ENCODE results near the gene CRELD1. TPM values are rescaled to one million over a fixed set of nuclear protein-coding genes. Genes with fewer than 3 reads are reported as not detected.

The CRELD1 gene
- total and polyA plus RNA-seq, 12 donors: 49.5 to 92.1 (median 65.4) TPM

DNA sequence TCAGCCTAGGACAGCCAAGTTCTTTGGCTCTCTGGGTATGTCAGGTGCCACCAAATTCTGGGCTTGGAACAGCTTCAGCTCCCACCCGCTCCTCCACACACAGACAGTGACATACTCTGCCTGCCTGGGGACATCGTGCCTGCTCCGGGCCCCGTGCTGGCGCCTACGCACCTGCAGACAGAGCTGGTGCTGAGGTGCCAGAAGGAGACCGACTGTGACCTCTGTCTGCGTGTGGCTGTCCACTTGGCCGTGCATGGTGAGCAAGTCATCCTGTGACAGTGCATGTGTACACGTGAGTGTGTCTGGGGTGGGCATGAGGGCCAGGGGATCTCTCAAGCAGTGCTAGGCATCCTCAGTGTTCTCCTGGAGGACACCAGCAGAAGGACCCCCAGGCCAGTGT is 15.8 kb upstream of the CRELD1 start:
- TF ChIP-seq, protein P1, sequence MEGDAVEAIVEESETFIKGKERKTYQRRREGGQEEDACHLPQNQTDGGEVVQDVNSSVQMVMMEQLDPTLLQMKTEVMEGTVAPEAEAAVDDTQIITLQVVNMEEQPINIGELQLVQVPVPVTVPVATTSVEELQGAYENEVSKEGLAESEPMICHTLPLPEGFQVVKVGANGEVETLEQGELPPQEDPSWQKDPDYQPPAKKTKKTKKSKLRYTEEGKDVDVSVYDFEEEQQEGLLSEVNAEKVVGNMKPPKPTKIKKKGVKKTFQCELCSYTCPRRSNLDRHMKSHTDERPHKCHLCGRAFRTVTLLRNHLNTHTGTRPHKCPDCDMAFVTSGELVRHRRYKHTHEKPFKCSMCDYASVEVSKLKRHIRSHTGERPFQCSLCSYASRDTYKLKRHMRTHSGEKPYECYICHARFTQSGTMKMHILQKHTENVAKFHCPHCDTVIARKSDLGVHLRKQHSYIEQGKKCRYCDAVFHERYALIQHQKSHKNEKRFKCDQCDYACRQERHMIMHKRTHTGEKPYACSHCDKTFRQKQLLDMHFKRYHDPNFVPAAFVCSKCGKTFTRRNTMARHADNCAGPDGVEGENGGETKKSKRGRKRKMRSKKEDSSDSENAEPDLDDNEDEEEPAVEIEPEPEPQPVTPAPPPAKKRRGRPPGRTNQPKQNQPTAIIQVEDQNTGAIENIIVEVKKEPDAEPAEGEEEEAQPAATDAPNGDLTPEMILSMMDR (IDR thresholded peaks at IDR 0.05): no peak
- peak in 2 of 8 donors; percentile 2 to 23 for ATAC-seq
- H3K27ac ChIP-seq: peak overlapping the region in 9 of 10 donors; percentile 84 to 97 (median 88)
- no peaks in the 10 kb centered on the region for H3K9me3 ChIP-seq
- intact Hi-C loops (cut with DNase I): loop anchor here in 3 of 10 donors (5.0 to 10.0 kb wide), 4 partner anchors 56 to 76 kb away; partner anchors contain the start of gene RPUSD3 (in 2 of the 3)
- DNase-seq: no peak
- no peaks in the 10 kb centered on the region for H3K27me3 ChIP-seq
- peaks cover 0 to 31% (median 0%) of the 10 kb centered on the region in 9 donors for H3K36me3 ChIP-seq
- H3K4me3 ChIP-seq: peak overlapping the region in 9 of 10 donors; percentile 50 to 79 (median 65)
- 64 to 66% methylated on average over 10 of the region's 10 CpGs for WGBS, 2 donors
- peaks cover 11 to 42% (median 30%) of the 10 kb centered on the region in 9 donors for H3K4me1 ChIP-seq

DNA sequence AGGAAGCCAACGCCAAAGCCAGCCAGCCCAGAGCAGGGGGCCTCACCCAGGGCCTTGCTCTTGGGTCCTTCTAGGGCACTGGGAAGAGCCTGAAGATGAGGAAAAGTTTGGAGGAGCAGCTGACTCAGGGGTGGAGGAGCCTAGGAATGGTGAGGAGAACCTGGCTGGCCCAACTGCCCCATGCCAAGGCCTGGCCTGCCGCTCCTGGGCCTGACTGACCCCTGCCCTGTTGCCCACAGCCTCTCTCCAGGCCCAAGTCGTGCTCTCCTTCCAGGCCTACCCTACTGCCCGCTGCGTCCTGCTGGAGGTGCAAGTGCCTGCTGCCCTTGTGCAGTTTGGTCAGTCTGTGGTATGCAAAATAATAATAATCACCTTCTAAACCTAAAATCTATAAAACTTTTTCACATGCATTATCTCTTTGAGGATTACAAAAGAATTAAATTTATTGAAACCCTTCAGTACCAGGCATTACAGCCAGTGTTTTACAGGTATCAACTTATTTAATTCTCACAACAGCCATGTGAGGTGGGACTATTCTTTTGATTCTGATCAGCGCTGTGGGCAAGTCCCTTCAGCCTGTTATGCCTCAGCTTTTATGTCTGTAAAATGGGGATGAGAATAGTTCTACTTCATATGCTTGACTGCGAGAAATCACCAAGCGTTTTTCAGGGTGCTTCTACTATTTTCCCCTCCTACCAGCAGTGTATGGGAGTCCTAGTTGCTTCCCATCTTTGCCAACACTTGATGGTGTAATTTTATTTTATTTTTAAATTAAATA is 15.2 kb upstream of the CRELD1 start:
- 93 to 97% methylated on average over 8 of the region's 8 CpGs for WGBS, 2 donors
- intact Hi-C loops (cut with DNase I): loop anchor here in 3 of 10 donors (5.0 to 10.0 kb wide), 4 partner anchors 56 to 76 kb away; partner anchors contain the start of gene RPUSD3 (in 2 of the 3)

DNA sequence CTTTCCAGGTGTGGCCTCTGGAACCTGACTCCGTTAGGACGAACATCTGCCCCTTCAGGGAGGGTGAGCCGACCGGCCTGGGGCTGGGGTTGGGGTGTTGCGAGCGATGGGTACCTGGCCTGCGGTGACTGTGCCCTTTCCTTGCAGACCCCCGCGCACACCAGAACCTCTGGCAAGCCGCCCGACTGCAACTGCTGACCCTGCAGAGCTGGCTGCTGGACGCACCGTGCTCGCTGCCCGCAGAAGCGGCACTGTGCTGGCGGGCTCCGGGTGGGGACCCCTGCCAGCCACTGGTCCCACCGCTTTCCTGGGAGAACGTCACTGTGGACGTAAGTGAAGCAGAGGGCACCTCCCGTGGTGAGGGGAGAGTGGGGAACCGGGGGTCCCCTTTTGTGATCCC is 5.5 kb upstream of the CRELD1 start:
- 95 to 98% methylated on average over 23 of the region's 23 CpGs for WGBS, 2 donors
- H3K27ac ChIP-seq: no peak overlapping the region
- DNase-seq: no peak

More for the DNA sequence above, 15.2 kb upstream of the CRELD1 start:
- TF ChIP-seq, protein P1 (IDR thresholded peaks at IDR 0.05): no peak
- Histone ChIP-seq H3K27ac (peak overlapping the region in 1 of 10 donors; percentile 91), H3K27me3 (no peaks in the 10 kb centered on the region), H3K4me1 (peaks cover 11 to 42% (median 30%) of the 10 kb centered on the region in 9 donors), H3K36me3 (peaks cover 0 to 36% (median 4%) of the 10 kb centered on the region in 9 donors), H3K4me3 (peak overlapping the region in 2 of 10 donors; percentile 58 to 65), H3K9me3 (no peaks in the 10 kb centered on the region)
- DNase-seq (no peak), ATAC-seq (no peak)

DNA sequence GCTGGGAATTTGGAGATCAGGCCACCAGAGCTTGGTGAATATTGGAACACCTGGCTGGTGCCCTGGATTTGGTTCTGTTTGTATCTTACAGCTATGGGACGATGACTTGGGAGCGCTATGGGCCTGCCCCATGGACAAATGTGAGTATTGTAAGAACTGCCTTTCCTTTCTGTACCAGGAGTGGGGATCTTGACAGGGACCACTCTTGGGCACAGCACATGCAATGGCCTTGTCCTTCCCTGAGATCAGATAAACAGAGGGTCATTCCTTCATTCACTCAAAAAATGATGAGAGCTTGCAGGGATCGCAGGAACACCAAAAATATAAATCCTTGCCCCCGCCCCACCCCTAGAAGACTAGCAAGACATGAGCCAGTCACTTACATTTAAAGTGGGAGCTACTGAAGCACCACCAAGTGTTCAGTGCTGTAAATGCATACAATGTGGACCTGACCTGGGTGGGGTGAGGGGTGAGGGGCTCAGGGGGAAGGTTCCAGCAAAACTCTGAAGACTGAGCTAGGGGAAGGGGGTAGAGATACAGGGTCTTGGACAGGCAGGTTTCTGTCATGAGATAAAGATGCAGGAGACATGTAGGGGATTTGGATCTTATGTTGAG is 2.7 kb upstream of the CRELD1 start:
- DNase-seq (no peak), ATAC-seq (no peak)
- no peak overlapping the region for H3K4me3 ChIP-seq
- H3K4me1 ChIP-seq: peaks cover 7 to 34% (median 30%) of the 10 kb centered on the region in 9 donors
- no peaks in the 10 kb centered on the region for H3K27me3 ChIP-seq
- H3K36me3 ChIP-seq: peaks cover 0 to 53% (median 13%) of the 10 kb centered on the region in 9 donors
- TF ChIP-seq, protein P1 (IDR thresholded peaks at IDR 0.05): peak in 2 of 9 donors; percentile 11 to 16
- no peaks in the 10 kb centered on the region for H3K9me3 ChIP-seq
- 97 to 98% methylated on average over 4 of the region's 4 CpGs for WGBS, 2 donors
- intact Hi-C loops (cut with DNase I): loop anchor here in 4 of 10 donors (5.0 to 10.0 kb wide), 3 partner anchors 184 to 296 kb away; partner anchors contain the start of gene BRK1 (in 1 of the 4)
- H3K27ac ChIP-seq: no peak overlapping the region

More for the DNA sequence above, 5.5 kb upstream of the CRELD1 start:
- Histone ChIP-seq H3K27me3 (no peaks in the 10 kb centered on the region), H3K36me3 (peaks cover 0 to 74% (median 30%) of the 10 kb centered on the region in 9 donors), H3K4me1 (peaks cover 0 to 14% (median 13%) of the 10 kb centered on the region in 9 donors), H3K9me3 (no peaks in the 10 kb centered on the region), H3K4me3 (no peak overlapping the region)
- TF ChIP-seq, protein P1 (IDR thresholded peaks at IDR 0.05): no peak
- intact Hi-C loops (cut with DNase I): no loop called here
- ATAC-seq: no peak

Measured in heart right ventricle (tissue), 16 donors.